T47D (cell line): ENCODE results near the gene ERFL.

ENCODE experiments used
- DNase-seq, 2 experiments: peaks; one replicate each; pipeline versions ENCODE4 v3.0.0 to v3.0.0-alpha.2; 2011 to 2012; ENCODE audit warnings: low read depth in 1 of 2, low spot score in 1 of 2
- JUND ChIP-seq: IDR thresholded peaks from 2 replicates; pipeline ENCODE4 v1.6.1; 2012; ENCODE audit warnings: low read depth
- in situ Hi-C: cut with HindIII; loops from 2 replicates; pipeline ENCODE4 v1.10.0; 2016; ENCODE audit warnings: low sequenced_read_pairs, low pct_unique_long_range_greater_than_20kb

The ERFL gene

GRCh38 chr19:41928221-41928683 lies at the start of gene ERFL:
Gene ERFL (minus strand): TSS chr19:41928449. CDS start chr19:41912919, 15,530 bp downstream.
- no peak for TF ChIP-seq JUND
- peak; percentile 41 to 45 for DNase-seq
- in situ Hi-C loops, result no loop called here

GRCh38 chr19:41977916-41978315 lies 49.7 kb upstream of the ERFL start:
- in situ Hi-C loops, result no loop called here
- TF ChIP-seq JUND, result no peak
- no peak for DNase-seq

- TF ChIP-seq JUND, result no peak
- DNase-seq, result no peak
- in situ Hi-C loops, result no loop called here
Observed at GRCh38 chr19:41974652-41975051, 46.4 kb upstream of the ERFL start.

GRCh38 chr19:41971363-41971762 lies 43.1 kb upstream of the ERFL start:
- in situ Hi-C loops, result no loop called here
- DNase-seq, result no peak
- TF ChIP-seq JUND, result no peak

- no peak for DNase-seq
- no peak for TF ChIP-seq JUND
- in situ Hi-C loops, result no loop called here
Observed at GRCh38 chr19:41969772-41970458, 41.7 kb upstream of the ERFL start.

GRCh38 chr19:41968751-41969595 lies 40.7 kb upstream of the ERFL start:
- in situ Hi-C loops, result no loop called here
- DNase-seq, result no peak
- TF ChIP-seq JUND, result no peak

- no peak for DNase-seq
- TF ChIP-seq JUND, result no peak
- in situ Hi-C loops, result no loop called here
Observed at GRCh38 chr19:41967054-41967783, 39.0 kb upstream of the ERFL start.

GRCh38 chr19:41965106-41965505 lies 36.9 kb upstream of the ERFL start:
- no peak for TF ChIP-seq JUND
- in situ Hi-C loops, result no loop called here
- DNase-seq, result no peak

GRCh38 chr19:41960973-41961372 lies 32.7 kb upstream of the ERFL start:
- no peak for DNase-seq
- TF ChIP-seq JUND, result no peak
- in situ Hi-C loops, result no loop called here

GRCh38 chr19:41959056-41960053 lies 31.1 kb upstream of the ERFL start, which contains the start of gene RABAC1:
Gene RABAC1 (minus strand): TSS chr19:41959321. CDS start chr19:41959292, 29 bp downstream.
- TF ChIP-seq JUND, result no peak
- peak; percentile 83 to 92 for DNase-seq
- in situ Hi-C loops, result no loop called here

GRCh38 chr19:41958367-41959055 lies 30.3 kb upstream of the ERFL start:
- TF ChIP-seq JUND, result no peak
- in situ Hi-C loops, result no loop called here
- peak; percentile 64 to 79 for DNase-seq
